HG03342 (cell line): ENCODE results near the gene VPREB1.
"Not testable (repeated sequence)": the region's sequence is repeated elsewhere in the genome, so short reads cannot be mapped to it uniquely, and the experiment has no call there.

Experiments
- ATAC-seq: cut with Tn5 transposase; IDR thresholded peaks from one replicate; pipeline ENCODE4 v1.9.1; 2021; ENCODE audit warnings: mild to moderate bottlenecking, moderate library complexity; ENCODE audit not compliant: unreplicated experiment

VPREB1 gene

GRCh38 chr22:22244316-22245250, at the start of gene VPREB1:
Gene VPREB1 (plus strand): TSS chr22:22244786. CDS start chr22:22244814, 28 bp downstream.
- ATAC-seq = no peak

- ATAC-seq = no peak
Observed at GRCh38 chr22:22194931-22195264, 49.7 kb upstream of the VPREB1 start.

GRCh38 chr22:22195265-22196017, 49.1 kb upstream of the VPREB1 start:
- ATAC-seq = peak; percentile 67

GRCh38 chr22:22196018-22196533, 48.5 kb upstream of the VPREB1 start:
- peak; percentile 61 for ATAC-seq

- no peak for ATAC-seq
Observed at GRCh38 chr22:22196833-22197477, 47.6 kb upstream of the VPREB1 start.

GRCh38 chr22:22197993-22198402, 46.6 kb upstream of the VPREB1 start:
- no peak for ATAC-seq

GRCh38 chr22:22198751-22199150, 45.8 kb upstream of the VPREB1 start:
- no peak for ATAC-seq

- no peak for ATAC-seq
Observed at GRCh38 chr22:22199634-22200033, 45.0 kb upstream of the VPREB1 start.

- no peak for ATAC-seq
Observed at GRCh38 chr22:22200569-22201184, 43.9 kb upstream of the VPREB1 start.

- ATAC-seq = no peak
Observed at GRCh38 chr22:22201185-22201929, 43.2 kb upstream of the VPREB1 start.

GRCh38 chr22:22201930-22202343, 42.6 kb upstream of the VPREB1 start:
- no peak for ATAC-seq

GRCh38 chr22:22203048-22203971, 41.3 kb upstream of the VPREB1 start:
- no peak for ATAC-seq

- ATAC-seq = peak; percentile 74
Observed at GRCh38 chr22:22207845-22208564, 36.6 kb upstream of the VPREB1 start.

- no peak for ATAC-seq
Observed at GRCh38 chr22:22208652-22209051, 35.9 kb upstream of the VPREB1 start.

GRCh38 chr22:22209080-22209640, 35.4 kb upstream of the VPREB1 start:
- ATAC-seq = not testable (repeated sequence)

GRCh38 chr22:22210375-22210774, 34.2 kb upstream of the VPREB1 start:
- no peak for ATAC-seq

GRCh38 chr22:22210889-22211833, 33.4 kb upstream of the VPREB1 start:
- ATAC-seq = no peak
